ENCODE data around the gene HMGCLL1.
A peak's percentile ranks its signal among the peaks of the same experiment; 100 is the strongest.

HMGCLL1 gene

GRCh38 chr6:55578537-55579363 lies at the start of gene HMGCLL1:
Gene HMGCLL1, minus strand, starts transcription at chr6:55579192. Its CDS starts 137 bp downstream, at chr6:55579055.
- intact Hi-C loops (cut with DNase I): no loop called here
- peak; percentile 53 to 94 (median 84) for DNase-seq

- DNase-seq: no peak
- intact Hi-C loops (cut with DNase I): no loop called here
These were observed 43.0 kb upstream of the HMGCLL1 start for GRCh38 chr6:55621993-55622392.

- intact Hi-C loops (cut with DNase I): no loop called here
These were observed 42.3 kb upstream of the HMGCLL1 start for GRCh38 chr6:55621244-55621643.

GRCh38 chr6:55617272-55617671 lies 38.3 kb upstream of the HMGCLL1 start:
- intact Hi-C loops (cut with DNase I): no loop called here
- DNase-seq: peak in 2 of 42 donors; percentile 4 to 18

More at GRCh38 chr6:55621244-55621643, 42.3 kb upstream of the HMGCLL1 start:
- no peak for DNase-seq

- intact Hi-C loops (cut with DNase I): no loop called here
- no peak for DNase-seq
These were observed 25.0 kb upstream of the HMGCLL1 start for GRCh38 chr6:55604021-55604420.

- intact Hi-C loops (cut with DNase I): no loop called here
- DNase-seq: no peak
These were observed 22.1 kb upstream of the HMGCLL1 start for GRCh38 chr6:55601120-55601519.

- intact Hi-C loops (cut with DNase I): no loop called here
- no peak for DNase-seq
These were observed 15.4 kb upstream of the HMGCLL1 start for GRCh38 chr6:55594442-55594841.

- no peak for DNase-seq
- intact Hi-C loops (cut with DNase I): no loop called here
These were observed 5.8 kb upstream of the HMGCLL1 start for GRCh38 chr6:55584654-55585354.

- DNase-seq: no peak
- intact Hi-C loops (cut with DNase I): no loop called here
These were observed 2.2 kb downstream of the HMGCLL1 start for GRCh38 chr6:55576811-55577210.

GRCh38 chr6:55574556-55574955 lies 4.4 kb downstream of the HMGCLL1 start:
- no peak for DNase-seq
- intact Hi-C loops (cut with DNase I): no loop called here

GRCh38 chr6:55569638-55570037 lies 9.4 kb downstream of the HMGCLL1 start:
- DNase-seq: no peak
- intact Hi-C loops (cut with DNase I): no loop called here

- intact Hi-C loops (cut with DNase I): no loop called here
- peak in 1 of 42 donors; percentile 30 for DNase-seq
These were observed 10.1 kb downstream of the HMGCLL1 start for GRCh38 chr6:55568808-55569439.

GRCh38 chr6:55567558-55567957 lies 11.4 kb downstream of the HMGCLL1 start:
- no peak for DNase-seq
- intact Hi-C loops (cut with DNase I): no loop called here

GRCh38 chr6:55566036-55566710 lies 12.8 kb downstream of the HMGCLL1 start:
- intact Hi-C loops (cut with DNase I): no loop called here
- DNase-seq: no peak

GRCh38 chr6:55562318-55562717 lies 16.7 kb downstream of the HMGCLL1 start:
- no peak for DNase-seq
- intact Hi-C loops (cut with DNase I): no loop called here

GRCh38 chr6:55560290-55560885 lies 18.6 kb downstream of the HMGCLL1 start:
- intact Hi-C loops (cut with DNase I): no loop called here
- DNase-seq: no peak

GRCh38 chr6:55557146-55557545 lies 21.8 kb downstream of the HMGCLL1 start:
- peak in 3 of 42 donors; percentile 2 to 29 (median 17) for DNase-seq

GRCh38 chr6:55545791-55546190 lies 33.2 kb downstream of the HMGCLL1 start:
- intact Hi-C loops (cut with DNase I): no loop called here

More at GRCh38 chr6:55557146-55557545, 21.8 kb downstream of the HMGCLL1 start:
- intact Hi-C loops (cut with DNase I): no loop called here

More at GRCh38 chr6:55545791-55546190, 33.2 kb downstream of the HMGCLL1 start:
- DNase-seq: no peak

All from head of caudate nucleus (tissue), 42 donors.